ENCODE results near the gene OSM.

DNA sequence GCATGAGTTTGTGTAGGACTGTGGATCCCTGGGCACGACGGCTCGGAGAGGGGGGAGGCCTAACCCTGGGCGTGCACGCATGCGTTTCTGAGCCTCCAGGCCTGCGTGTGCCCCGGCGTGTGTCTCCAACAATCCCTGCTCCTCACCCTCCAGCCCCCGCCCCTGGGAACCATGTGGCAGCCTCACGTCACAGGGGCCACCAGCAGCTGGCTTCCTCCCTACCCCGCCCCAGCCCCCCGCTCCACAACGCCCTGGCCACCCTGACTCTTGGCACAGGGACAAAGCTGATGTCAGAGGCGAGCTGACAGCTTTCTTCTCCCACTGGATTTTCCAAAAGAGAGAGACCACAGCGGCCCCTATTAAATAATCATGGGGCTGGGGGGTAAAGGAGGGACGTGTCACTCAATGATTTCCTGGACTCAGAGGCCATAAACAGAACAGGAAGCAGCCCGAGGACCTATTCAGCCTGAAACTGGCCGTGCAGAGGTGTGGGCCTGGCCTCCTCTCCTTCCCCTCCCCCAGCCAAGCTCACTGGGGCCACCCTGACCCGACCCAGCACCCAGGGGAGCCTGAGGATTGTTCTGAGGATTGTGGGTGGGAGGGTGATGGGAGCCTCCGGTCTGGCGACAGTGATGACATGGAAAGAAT, 13.3 kb downstream of the OSM start:
- TF ChIP-seq POLR2A (IDR thresholded peaks at IDR 0.05) (no peak), POLR2AphosphoS5 (IDR thresholded peaks at IDR 0.05) (no peak)
